NCI-H345 (cell line): ENCODE measurements around the gene LGALS7B.
"Not testable (repeated sequence)": the region's sequence is repeated elsewhere in the genome, so short reads cannot be mapped to it uniquely, and the experiment has no call there.

Experiments
- DNase-seq: peaks from one replicate; lab custom pipeline; 2025; lab: John Stamatoyannopoulos, UW

The LGALS7B gene

GRCh38 chr19:38797781-38798180 is 8.8 kb downstream of the LGALS7B start:
- not testable (repeated sequence) for DNase-seq

GRCh38 chr19:38799104-38799503 is 10.1 kb downstream of the LGALS7B start:
- peak; percentile 38 for DNase-seq

- DNase-seq: no peak
These were observed 11.8 kb downstream of the LGALS7B start for GRCh38 chr19:38800577-38801347.

- no peak for DNase-seq
These were observed 12.5 kb downstream of the LGALS7B start for GRCh38 chr19:38801359-38802095.

- DNase-seq: no peak
These were observed 14.5 kb downstream of the LGALS7B start for GRCh38 chr19:38803543-38803942.

GRCh38 chr19:38805180-38805579 is 16.2 kb downstream of the LGALS7B start:
- no peak for DNase-seq

- DNase-seq: no peak
These were observed 17.4 kb downstream of the LGALS7B start for GRCh38 chr19:38806371-38806770.

GRCh38 chr19:38807374-38808098 is 18.5 kb downstream of the LGALS7B start:
- DNase-seq: not testable (repeated sequence)

- DNase-seq: no peak
These were observed 19.7 kb downstream of the LGALS7B start for GRCh38 chr19:38808741-38809140.

- DNase-seq: no peak
These were observed 20.7 kb downstream of the LGALS7B start for GRCh38 chr19:38809592-38810252.

- no peak for DNase-seq
These were observed 23.2 kb downstream of the LGALS7B start for GRCh38 chr19:38812009-38812840.

- DNase-seq: no peak
These were observed 23.9 kb downstream of the LGALS7B start, which contains the start of gene LGALS4 for GRCh38 chr19:38812841-38813320. Gene LGALS4 (minus strand): TSS chr19:38812945. CDS start chr19:38812886, 59 bp downstream.

- no peak for DNase-seq
These were observed 24.3 kb downstream of the LGALS7B start for GRCh38 chr19:38813323-38813722.

GRCh38 chr19:38813932-38814331 is 24.9 kb downstream of the LGALS7B start:
- DNase-seq: not testable (repeated sequence)

GRCh38 chr19:38815059-38816001 is 26.3 kb downstream of the LGALS7B start:
- no peak for DNase-seq

GRCh38 chr19:38816131-38816750 is 27.2 kb downstream of the LGALS7B start:
- no peak for DNase-seq

GRCh38 chr19:38817081-38817480 is 28.1 kb downstream of the LGALS7B start:
- DNase-seq: no peak

GRCh38 chr19:38819231-38819920 is 30.4 kb downstream of the LGALS7B start:
- DNase-seq: no peak
